HL-60 (cell line): ENCODE data around the gene KLHL42.

ENCODE experiments used
- DNase-seq, 2 experiments: peaks; one replicate each; pipeline ENCODE4 v3.0.0-alpha.2; 2010 to 2020; ENCODE audit warnings: low read depth in 1 of 2, low spot score in 1 of 2
- H3K27ac ChIP-seq: fragments of 250-450 bp; sonication (Bioruptor Pico); replicated peaks from 2 replicates; pipeline ENCODE4 v1.5.1; 2020; ENCODE audit warnings: mild to moderate bottlenecking, moderate library complexity
- H3K27me3 ChIP-seq: fragments of 250-450 bp; sonication (Bioruptor Pico); 2 replicates; pipeline ENCODE4 v1.5.1; 2021; ENCODE audit warnings: mild to moderate bottlenecking, moderate library complexity; ENCODE audit not compliant: insufficient read depth, poor library complexity, severe bottlenecking
- H3K4me3 ChIP-seq: replicated peaks from 2 replicates; pipeline ENCODE4 v1.5.1; 2011; ENCODE audit warnings: mild to moderate bottlenecking, control low read depth, low read length; ENCODE audit not compliant: insufficient read depth
- CTCF ChIP-seq: IDR thresholded peaks from one replicate; pipeline ENCODE4 v1.5.1; 2011; ENCODE audit warnings: low read length, control low read depth, inconsistent platforms; ENCODE audit not compliant: insufficient read depth
- GABPA ChIP-seq: IDR thresholded peaks from 2 replicates; pipeline ENCODE4 v1.6.1; 2012; ENCODE audit warnings: low read depth
- POLR2AphosphoS5 ChIP-seq: IDR thresholded peaks from 2 replicates; pipeline ENCODE4 v1.6.1; 2012; ENCODE audit warnings: low read depth
- REST ChIP-seq: IDR thresholded peaks from 2 replicates; pipeline ENCODE4 v1.6.1; 2012; ENCODE audit warnings: low read depth; ENCODE audit not compliant: insufficient replicate concordance
- SPI1 ChIP-seq: IDR thresholded peaks from 2 replicates; pipeline ENCODE4 v1.6.1; 2012; ENCODE audit warnings: low read depth, mild to moderate bottlenecking, borderline replicate concordance

Gene KLHL42

GRCh38 chr12:27824126-27824842 lies 44.3 kb downstream of the KLHL42 start:
- H3K27ac ChIP-seq: no peak overlapping the region
- TF ChIP-seq REST (no peak), POLR2AphosphoS5 (no peak), CTCF (no peak), GABPA (no peak), SPI1 (no peak)
- no peaks in the 10 kb centered on the region for H3K27me3 ChIP-seq
- no peak for DNase-seq
- no peak overlapping the region for H3K4me3 ChIP-seq

GRCh38 chr12:27826076-27826475 lies 46.0 kb downstream of the KLHL42 start:
- H3K27me3 ChIP-seq: no peaks in the 10 kb centered on the region
- no peak for DNase-seq
- H3K4me3 ChIP-seq: no peak overlapping the region
- H3K27ac ChIP-seq: no peak overlapping the region
- TF ChIP-seq SPI1 (no peak), GABPA (no peak), POLR2AphosphoS5 (no peak), REST (no peak), CTCF (no peak)

GRCh38 chr12:27828196-27828595 lies 48.2 kb downstream of the KLHL42 start:
- Histone ChIP-seq H3K4me3 (no peak overlapping the region), H3K27me3 (no peaks in the 10 kb centered on the region), H3K27ac (no peak overlapping the region)
- TF ChIP-seq SPI1 (no peak), GABPA (no peak), REST (no peak), CTCF (no peak), POLR2AphosphoS5 (no peak)
- no peak for DNase-seq
